Parathyroid adenoma (tissue), 2 donors: ENCODE data around the gene CINP.

Experiments
- H2AFZ ChIP-seq: fragments of 300-600 bp; sonication (generic); one replicate; pipeline ENCODE4 v1.7.0; 2017; ENCODE audit warnings: antibody characterized with exemption, mild to moderate bottlenecking
- H3K27ac ChIP-seq: fragments of 300-600 bp; sonication (generic); one replicate; pipeline ENCODE4 v1.7.0; 2017
- H3K27me3 ChIP-seq: fragments of 300-600 bp; sonication (generic); one replicate; pipeline ENCODE4 v1.7.0; 2017; ENCODE audit warnings: low read length; ENCODE audit not compliant: control insufficient read depth, insufficient read depth
- H3K36me3 ChIP-seq: fragments of 300-600 bp; sonication (generic); one replicate; pipeline ENCODE4 v1.7.0; 2017; ENCODE audit warnings: low read length; ENCODE audit not compliant: control insufficient read depth, insufficient read depth
- H3K4me1 ChIP-seq: fragments of 300-600 bp; sonication (generic); one replicate; pipeline ENCODE4 v1.7.0; 2017; ENCODE audit warnings: control low read depth
- H3K4me2 ChIP-seq: fragments of 300-600 bp; sonication (generic); one replicate; pipeline ENCODE4 v1.7.0; 2017; ENCODE audit warnings: low read length
- H3K4me3 ChIP-seq: fragments of 300-600 bp; sonication (generic); one replicate; pipeline ENCODE4 v1.7.0; 2017; ENCODE audit warnings: low read depth, low read length
- H3K79me2 ChIP-seq: fragments of 300-600 bp; sonication (generic); one replicate; pipeline ENCODE4 v1.7.0; 2017; ENCODE audit warnings: control low read depth
- H3K9ac ChIP-seq: fragments of 300-600 bp; sonication (generic); one replicate; pipeline ENCODE4 v1.7.0; 2017; ENCODE audit warnings: mild to moderate bottlenecking
- H3K9me3 ChIP-seq: fragments of 300-600 bp; sonication (generic); one replicate; pipeline ENCODE4 v1.7.0; 2017; ENCODE audit warnings: low read length; ENCODE audit not compliant: control insufficient read depth
- CTCF ChIP-seq: fragments of 300-600 bp; sonication (generic); IDR thresholded peaks from one replicate; pipeline ENCODE4 v1.7.0; 2017; ENCODE audit warnings: antibody characterized with exemption, mild to moderate bottlenecking
- donor health status: primary hyperparathyroidism.

Gene CINP

GRCh38 chr14:102351023-102351422 lies 11.7 kb downstream of the CINP start:
- H3K36me3 ChIP-seq, result no peaks in the 10 kb centered on the region
- H3K27ac ChIP-seq, result peak overlapping the region; percentile 34

GRCh38 chr14:102348376-102348775 lies 14.3 kb downstream of the CINP start:
- Histone ChIP-seq H3K27me3 (no peaks in the 10 kb centered on the region), H3K4me2 (no peak overlapping the region), H3K9ac (no peak overlapping the region), H3K27ac (no peak overlapping the region), H3K9me3 (no peaks in the 10 kb centered on the region), H2AFZ (no peak overlapping the region), H3K4me3 (no peak overlapping the region), H3K4me1 (no peaks in the 10 kb centered on the region), H3K36me3 (no peaks in the 10 kb centered on the region), H3K79me2 (no peaks in the 10 kb centered on the region)
- no peak for TF ChIP-seq CTCF

More at GRCh38 chr14:102351023-102351422, 11.7 kb downstream of the CINP start:
- peaks cover 14% of the 10 kb centered on the region for H3K79me2 ChIP-seq
- H2AFZ ChIP-seq, result no peak overlapping the region
- H3K4me2 ChIP-seq, result no peak overlapping the region
- no peaks in the 10 kb centered on the region for H3K9me3 ChIP-seq
- no peak overlapping the region for H3K4me3 ChIP-seq
- H3K4me1 ChIP-seq, result no peaks in the 10 kb centered on the region
- no peaks in the 10 kb centered on the region for H3K27me3 ChIP-seq
- H3K9ac ChIP-seq, result no peak overlapping the region
- no peak for TF ChIP-seq CTCF

GRCh38 chr14:102346645-102347044 lies 16.0 kb downstream of the CINP start:
- Histone ChIP-seq H3K36me3 (no peaks in the 10 kb centered on the region), H3K27me3 (no peaks in the 10 kb centered on the region), H3K9ac (no peak overlapping the region), H3K79me2 (no peaks in the 10 kb centered on the region), H3K4me1 (no peaks in the 10 kb centered on the region), H3K4me3 (no peak overlapping the region), H3K9me3 (no peaks in the 10 kb centered on the region), H3K27ac (no peak overlapping the region), H2AFZ (no peak overlapping the region), H3K4me2 (no peak overlapping the region)
- no peak for TF ChIP-seq CTCF

- H3K36me3 ChIP-seq, result no peaks in the 10 kb centered on the region
- H3K4me1 ChIP-seq, result no peaks in the 10 kb centered on the region
- H3K27me3 ChIP-seq, result no peaks in the 10 kb centered on the region
- no peak overlapping the region for H3K4me3 ChIP-seq
- H2AFZ ChIP-seq, result no peak overlapping the region
- no peaks in the 10 kb centered on the region for H3K9me3 ChIP-seq
- H3K27ac ChIP-seq, result no peak overlapping the region
- no peaks in the 10 kb centered on the region for H3K79me2 ChIP-seq
- H3K9ac ChIP-seq, result no peak overlapping the region
- H3K4me2 ChIP-seq, result no peak overlapping the region
- TF ChIP-seq CTCF, result no peak
Measured at GRCh38 chr14:102345232-102345631, 17.5 kb downstream of the CINP start.

GRCh38 chr14:102344485-102344884 lies 18.2 kb downstream of the CINP start:
- no peaks in the 10 kb centered on the region for H3K9me3 ChIP-seq
- H3K9ac ChIP-seq, result no peak overlapping the region
- no peak overlapping the region for H3K27ac ChIP-seq
- no peak overlapping the region for H2AFZ ChIP-seq
- no peaks in the 10 kb centered on the region for H3K4me1 ChIP-seq
- H3K27me3 ChIP-seq, result no peaks in the 10 kb centered on the region
- H3K79me2 ChIP-seq, result no peaks in the 10 kb centered on the region
- H3K4me2 ChIP-seq, result no peak overlapping the region
- no peaks in the 10 kb centered on the region for H3K36me3 ChIP-seq
- H3K4me3 ChIP-seq, result no peak overlapping the region
- TF ChIP-seq CTCF, result no peak
